Dendritic cell treated with granulocyte-macrophage colony-stimulating factor and Interleukin-4, amounts not matched to agents 40 ng/mL and 50 ng/mL, for 4 days (primary cell): ENCODE measurements around the gene D2HGDH.
"Not testable (repeated sequence)": the region's sequence is repeated elsewhere in the genome, so short reads cannot be mapped to it uniquely, and the experiment has no call there.

ENCODE experiments used
- H3K27ac Mint-ChIP-seq: one replicate; pipeline ENCODE4 v1.8.0; 2022; ENCODE audit warnings: mild to moderate bottlenecking, mixed read lengths
- H3K27me3 Mint-ChIP-seq: one replicate; pipeline ENCODE4 v1.8.0; 2022; ENCODE audit warnings: mild to moderate bottlenecking, mixed read lengths
- H3K36me3 Mint-ChIP-seq: one replicate; pipeline ENCODE4 v1.8.0; 2022; ENCODE audit warnings: low read depth, mixed read lengths
- H3K4me1 Mint-ChIP-seq: one replicate; pipeline ENCODE4 v1.8.0; 2022; ENCODE audit warnings: low read depth, mixed read lengths
- H3K4me3 Mint-ChIP-seq: one replicate; pipeline ENCODE4 v1.8.0; 2022; ENCODE audit warnings: mild to moderate bottlenecking, moderate library complexity, mixed read lengths
- H3K9me3 Mint-ChIP-seq: one replicate; pipeline ENCODE4 v1.8.0; 2022; ENCODE audit warnings: mixed read lengths
- intact Hi-C: fragments of 100-400 bp; cut with micrococcal nuclease; formaldehyde crosslinking; loops from one replicate; pipeline ENCODE4 v1.15.0; 2022

Gene D2HGDH

DNA sequence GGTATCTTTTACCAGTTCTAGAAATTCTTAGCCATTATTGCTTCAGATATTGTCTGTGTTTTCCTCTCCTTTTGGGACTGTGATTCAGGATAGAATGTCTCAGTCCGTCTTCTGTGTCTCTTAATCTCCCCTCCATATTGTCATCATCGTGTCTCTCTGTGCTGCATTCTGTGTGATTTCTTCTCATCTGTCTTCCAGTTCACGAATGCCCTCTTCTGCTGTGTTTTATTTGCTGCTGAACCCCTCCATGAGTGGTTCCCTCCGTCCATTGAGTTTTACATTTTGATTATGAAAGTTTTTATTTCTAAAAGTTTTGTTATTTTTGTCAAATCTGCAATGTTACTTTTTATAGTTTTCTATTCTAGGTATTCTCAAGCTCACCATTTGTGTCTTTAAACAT, 11.7 kb downstream of the D2HGDH start:
- Mint-ChIP-seq H3K4me1 (peaks cover 3% of the 10 kb centered on the region), H3K27me3 (no peaks in the 10 kb centered on the region), H3K27ac (no peak overlapping the region), H3K9me3 (no peaks in the 10 kb centered on the region), H3K36me3 (peaks cover 90% of the 10 kb centered on the region), H3K4me3 (no peak overlapping the region)
- intact Hi-C loops = no loop called here

- Mint-ChIP-seq H3K27me3 (no peaks in the 10 kb centered on the region), H3K36me3 (peaks cover 92% of the 10 kb centered on the region), H3K4me1 (no peaks in the 10 kb centered on the region)
Measured at GRCh38 chr2:241748468-241749256, 14.2 kb downstream of the D2HGDH start.

GRCh38 chr2:241750076-241750840, 15.8 kb downstream of the D2HGDH start:
- Mint-ChIP-seq H3K4me1 (no peaks in the 10 kb centered on the region), H3K27ac (no peak overlapping the region), H3K9me3 (no peaks in the 10 kb centered on the region), H3K36me3 (peaks cover 92% of the 10 kb centered on the region), H3K4me3 (no peak overlapping the region), H3K27me3 (no peaks in the 10 kb centered on the region)
- intact Hi-C loops = no loop called here

More at GRCh38 chr2:241748468-241749256, 14.2 kb downstream of the D2HGDH start:
- intact Hi-C loops = no loop called here
- H3K4me3 Mint-ChIP-seq = no peak overlapping the region
- H3K27ac Mint-ChIP-seq = no peak overlapping the region
- H3K9me3 Mint-ChIP-seq = no peaks in the 10 kb centered on the region

GRCh38 chr2:241751152-241751551, 16.7 kb downstream of the D2HGDH start:
- intact Hi-C loops = no loop called here
- Mint-ChIP-seq H3K36me3 (peaks cover 92% of the 10 kb centered on the region), H3K4me3 (no peak overlapping the region), H3K27me3 (no peaks in the 10 kb centered on the region), H3K9me3 (no peaks in the 10 kb centered on the region), H3K27ac (no peak overlapping the region), H3K4me1 (no peaks in the 10 kb centered on the region)

DNA sequence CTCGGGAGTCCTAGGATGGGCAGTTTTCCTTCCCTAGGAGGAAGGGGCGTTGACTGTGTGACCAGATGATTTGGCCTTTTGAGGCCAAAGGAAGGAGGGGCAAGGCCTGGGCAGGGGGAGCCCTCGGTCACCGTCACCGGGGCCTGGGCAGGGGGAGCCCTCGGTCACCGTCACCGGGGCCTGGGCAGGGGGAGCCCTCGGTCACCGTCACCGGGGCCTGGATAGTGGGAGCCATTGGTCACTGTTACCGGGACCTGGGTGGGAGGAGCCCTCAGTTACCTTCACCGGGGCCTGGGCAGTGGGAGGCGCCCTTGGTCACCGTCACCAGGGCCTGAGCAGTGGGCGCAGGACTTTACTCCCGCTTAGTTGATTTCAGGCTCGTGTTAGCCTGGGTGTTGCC, 17.3 kb downstream of the D2HGDH start:
- H3K27me3 Mint-ChIP-seq = no peaks in the 10 kb centered on the region
- H3K4me3 Mint-ChIP-seq = no peak overlapping the region
- peaks cover 96% of the 10 kb centered on the region for H3K36me3 Mint-ChIP-seq
- H3K4me1 Mint-ChIP-seq = no peaks in the 10 kb centered on the region
- intact Hi-C loops = no loop called here
- H3K9me3 Mint-ChIP-seq = no peaks in the 10 kb centered on the region
- no peak overlapping the region for H3K27ac Mint-ChIP-seq

DNA sequence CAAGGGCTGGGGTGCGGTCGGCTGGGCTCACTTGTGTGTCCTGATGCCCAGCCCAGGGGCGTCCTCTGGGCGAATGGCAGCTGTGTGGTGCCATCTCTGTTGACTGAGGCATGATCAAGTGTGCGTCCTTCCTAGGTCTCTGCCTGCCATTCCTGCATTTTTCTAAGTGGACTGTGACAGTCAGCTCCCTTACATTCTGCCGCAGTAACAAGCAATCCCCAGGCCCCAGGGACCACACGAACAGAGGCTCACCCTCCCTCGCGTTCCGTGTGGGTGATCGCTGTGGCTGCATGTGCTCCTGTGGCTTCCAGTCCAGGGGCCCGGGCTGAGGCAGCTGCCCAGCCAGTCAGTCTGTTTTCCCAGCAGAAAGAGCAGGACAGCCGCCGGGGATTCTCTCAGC, 17.8 kb downstream of the D2HGDH start:
- H3K36me3 Mint-ChIP-seq = peaks cover 96% of the 10 kb centered on the region
- no peaks in the 10 kb centered on the region for H3K4me1 Mint-ChIP-seq
- no peak overlapping the region for H3K27ac Mint-ChIP-seq
- no peak overlapping the region for H3K4me3 Mint-ChIP-seq
- no peaks in the 10 kb centered on the region for H3K9me3 Mint-ChIP-seq
- intact Hi-C loops = no loop called here
- H3K27me3 Mint-ChIP-seq = no peaks in the 10 kb centered on the region

DNA sequence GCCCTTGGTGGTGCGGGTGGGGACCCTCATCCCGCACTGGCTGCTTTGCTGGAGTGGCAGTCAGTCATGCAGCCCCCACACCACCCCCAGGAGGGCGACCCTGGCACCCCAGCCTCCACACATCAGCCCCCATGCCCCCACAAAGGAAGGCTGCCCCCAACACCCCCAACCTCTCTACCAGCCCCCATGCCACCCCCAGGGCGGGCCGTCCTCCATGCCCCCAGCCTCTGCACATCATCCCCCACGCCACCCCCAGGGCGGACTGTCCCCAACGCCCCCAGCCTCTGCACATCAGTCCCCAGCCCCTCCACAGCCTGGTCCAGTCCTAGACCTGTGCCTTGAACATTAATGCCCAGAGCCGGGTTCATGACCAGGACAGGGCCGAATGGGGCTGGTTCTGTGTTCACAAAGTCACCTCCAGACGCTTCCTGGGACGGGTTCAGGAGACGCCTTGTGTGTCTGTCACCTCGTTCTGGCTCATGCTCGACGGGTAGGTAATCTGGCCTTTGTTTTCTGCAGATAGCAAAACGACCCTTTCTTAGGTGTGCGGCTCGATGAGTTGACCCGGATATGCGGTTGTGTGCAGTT, 18.4 kb downstream of the D2HGDH start:
- no peaks in the 10 kb centered on the region for H3K9me3 Mint-ChIP-seq
- peaks cover 96% of the 10 kb centered on the region for H3K36me3 Mint-ChIP-seq
- H3K4me3 Mint-ChIP-seq = no peak overlapping the region
- H3K27ac Mint-ChIP-seq = no peak overlapping the region
- no peaks in the 10 kb centered on the region for H3K4me1 Mint-ChIP-seq
- intact Hi-C loops = no loop called here
- H3K27me3 Mint-ChIP-seq = no peaks in the 10 kb centered on the region

DNA sequence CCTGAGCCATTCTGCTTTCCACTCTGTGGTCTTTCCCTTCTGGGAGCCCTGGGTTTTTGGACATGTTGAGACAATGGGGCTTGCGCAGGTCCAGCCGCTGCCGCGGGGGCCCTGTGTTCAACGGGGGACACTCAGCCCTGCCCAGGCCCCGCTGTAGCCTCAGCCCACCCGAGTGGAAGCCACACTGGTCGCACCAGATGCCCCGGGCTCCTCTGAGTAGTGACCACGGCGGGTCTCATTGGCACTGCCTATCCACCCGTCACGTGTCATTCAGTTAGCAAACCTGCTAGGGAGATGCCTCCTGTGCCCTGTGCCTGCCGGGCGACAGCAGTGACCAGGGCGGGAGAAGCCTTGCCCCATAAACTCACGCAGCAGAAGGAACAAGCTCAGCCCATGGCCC, 19.1 kb downstream of the D2HGDH start:
- no peaks in the 10 kb centered on the region for H3K4me1 Mint-ChIP-seq
- no peaks in the 10 kb centered on the region for H3K9me3 Mint-ChIP-seq
- H3K36me3 Mint-ChIP-seq = peaks cover 96% of the 10 kb centered on the region
- intact Hi-C loops = no loop called here
- H3K27me3 Mint-ChIP-seq = no peaks in the 10 kb centered on the region
- no peak overlapping the region for H3K4me3 Mint-ChIP-seq
- H3K27ac Mint-ChIP-seq = no peak overlapping the region

DNA sequence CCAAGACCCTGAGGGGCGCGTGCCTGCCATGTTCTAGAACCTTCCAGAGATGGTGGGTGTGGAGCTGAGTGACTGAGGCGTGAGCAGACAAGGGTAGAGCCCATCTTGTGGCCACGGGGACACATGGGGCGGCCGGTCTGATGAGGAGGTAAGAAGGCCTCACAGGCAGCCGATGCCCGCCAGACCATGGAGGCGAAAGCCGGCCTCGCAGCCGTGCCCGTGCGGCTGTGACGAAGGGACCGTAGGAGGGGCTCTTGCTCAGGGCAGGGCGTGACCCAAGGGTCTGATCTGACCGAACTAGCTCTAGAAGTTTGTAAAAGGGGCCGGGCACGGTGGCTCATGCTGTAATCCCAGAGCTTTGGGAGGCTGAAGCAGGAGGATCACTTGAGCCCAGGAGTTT, 19.6 kb downstream of the D2HGDH start:
- peaks cover 96% of the 10 kb centered on the region for H3K36me3 Mint-ChIP-seq
- H3K4me1 Mint-ChIP-seq = no peaks in the 10 kb centered on the region
- H3K9me3 Mint-ChIP-seq = no peaks in the 10 kb centered on the region
- intact Hi-C loops = no loop called here
- no peak overlapping the region for H3K27ac Mint-ChIP-seq
- H3K27me3 Mint-ChIP-seq = no peaks in the 10 kb centered on the region
- no peak overlapping the region for H3K4me3 Mint-ChIP-seq

- Mint-ChIP-seq H3K36me3 (peaks cover 94% of the 10 kb centered on the region), H3K4me1 (no peaks in the 10 kb centered on the region), H3K9me3 (no peaks in the 10 kb centered on the region), H3K27me3 (no peaks in the 10 kb centered on the region), H3K27ac (no peak overlapping the region), H3K4me3 (no peak overlapping the region)
- intact Hi-C loops = no loop called here
Measured at GRCh38 chr2:241755166-241755565, 20.7 kb downstream of the D2HGDH start.

GRCh38 chr2:241755777-241756176, 21.3 kb downstream of the D2HGDH start:
- H3K27me3 Mint-ChIP-seq = no peaks in the 10 kb centered on the region
- intact Hi-C loops = no loop called here
- H3K4me3 Mint-ChIP-seq = no peak overlapping the region
- no peak overlapping the region for H3K27ac Mint-ChIP-seq
- no peaks in the 10 kb centered on the region for H3K9me3 Mint-ChIP-seq
- no peaks in the 10 kb centered on the region for H3K4me1 Mint-ChIP-seq
- H3K36me3 Mint-ChIP-seq = peaks cover 95% of the 10 kb centered on the region

- peaks cover 84% of the 10 kb centered on the region for H3K36me3 Mint-ChIP-seq
- intact Hi-C loops = no loop called here
- H3K4me1 Mint-ChIP-seq = peaks cover 9% of the 10 kb centered on the region
- H3K27me3 Mint-ChIP-seq = no peaks in the 10 kb centered on the region
- H3K9me3 Mint-ChIP-seq = no peaks in the 10 kb centered on the region
- H3K27ac Mint-ChIP-seq = no peak overlapping the region
- no peak overlapping the region for H3K4me3 Mint-ChIP-seq
Measured at GRCh38 chr2:241759067-241759807, 24.8 kb downstream of the D2HGDH start.

- intact Hi-C loops, H3K4me3 Mint-ChIP-seq, H3K9me3 Mint-ChIP-seq: not testable (repeated sequence)
Measured at GRCh38 chr2:241759893-241760292, 25.5 kb downstream of the D2HGDH start.

DNA sequence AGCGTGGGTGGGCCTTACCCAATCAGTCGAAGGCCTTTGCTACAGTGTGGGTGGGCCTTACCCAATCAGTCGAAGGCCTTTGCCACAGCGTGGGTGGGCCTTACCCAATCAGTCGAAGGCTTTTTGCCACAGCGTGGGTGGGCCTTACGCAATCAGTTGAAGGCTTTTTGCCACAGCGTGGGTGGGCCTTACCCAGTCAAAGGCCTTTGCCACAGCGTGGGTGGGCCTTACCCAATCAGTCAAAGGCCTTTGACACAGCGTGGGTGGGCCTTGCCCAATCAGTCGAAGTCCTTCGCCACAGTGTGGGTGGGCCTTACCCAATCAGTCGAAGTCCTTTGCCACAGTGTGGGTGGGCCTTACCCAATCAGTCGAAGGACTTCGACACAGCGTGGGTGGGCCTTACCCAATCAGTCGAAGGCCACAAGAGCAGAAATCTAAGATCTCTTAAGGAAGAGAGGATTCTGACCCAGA, 25.9 kb downstream of the D2HGDH start:
- Mint-ChIP-seq H3K4me3 (no peak overlapping the region), H3K4me1 (peaks cover 9% of the 10 kb centered on the region), H3K27me3 (no peaks in the 10 kb centered on the region), H3K36me3 (peaks cover 78% of the 10 kb centered on the region), H3K27ac (no peak overlapping the region), H3K9me3 (no peaks in the 10 kb centered on the region)
- intact Hi-C loops = no loop called here

More at GRCh38 chr2:241759893-241760292, 25.5 kb downstream of the D2HGDH start:
- not testable (repeated sequence) for H3K27ac Mint-ChIP-seq, H3K27me3 Mint-ChIP-seq, H3K4me1 Mint-ChIP-seq
- H3K36me3 Mint-ChIP-seq = peaks cover 83% of the 10 kb centered on the region
